Measurements from ENCODE around the gene CNN2. TPM values are rescaled to one million over a fixed set of nuclear protein-coding genes. Genes with fewer than 3 reads are reported as not detected.

The CNN2 gene
- total RNA-seq, 1 donor from 2014 or later, result 285 TPM

GRCh38 chr19:1064661-1065605 is 38.5 kb downstream of the CNN2 start:
- no peak for DNase-seq (ENCODE audit: extremely low read depth, low read depth, low spot score)

GRCh38 chr19:1065606-1066109 is 39.2 kb downstream of the CNN2 start:
- no peak for DNase-seq (ENCODE audit: extremely low read depth, low read depth, low spot score)

- no peak for DNase-seq (ENCODE audit: extremely low read depth, low read depth, low spot score)
Observed at GRCh38 chr19:1066251-1066747, 39.9 kb downstream of the CNN2 start.

GRCh38 chr19:1066748-1067340 is 40.4 kb downstream of the CNN2 start, which contains the start of gene ARHGAP45:
Gene ARHGAP45, plus strand, starts transcription at chr19:1067167. Its CDS starts 239 bp downstream, at chr19:1067406.
- no peak for DNase-seq (ENCODE audit: extremely low read depth, low read depth, low spot score)

- no peak for DNase-seq (ENCODE audit: extremely low read depth, low read depth, low spot score)
Observed at GRCh38 chr19:1067341-1067957, 41.0 kb downstream of the CNN2 start.

- no peak for DNase-seq (ENCODE audit: extremely low read depth, low read depth, low spot score)
Observed at GRCh38 chr19:1068009-1069001, 41.9 kb downstream of the CNN2 start.

GRCh38 chr19:1069009-1069779 is 42.8 kb downstream of the CNN2 start:
- no peak for DNase-seq (ENCODE audit: extremely low read depth, low read depth, low spot score)

GRCh38 chr19:1070576-1070930 is 44.1 kb downstream of the CNN2 start:
- no peak for DNase-seq (ENCODE audit: extremely low read depth, low read depth, low spot score)

- no peak for DNase-seq (ENCODE audit: extremely low read depth, low read depth, low spot score)
Observed at GRCh38 chr19:1070931-1071791, 44.8 kb downstream of the CNN2 start.

GRCh38 chr19:1072371-1073015 is 46.1 kb downstream of the CNN2 start:
- no peak for DNase-seq (ENCODE audit: extremely low read depth, low read depth, low spot score)

- no peak for DNase-seq (ENCODE audit: extremely low read depth, low read depth, low spot score)
Observed at GRCh38 chr19:1073063-1073955, 46.9 kb downstream of the CNN2 start.

GRCh38 chr19:1073956-1074517 is 47.6 kb downstream of the CNN2 start:
- DNase-seq (ENCODE audit: extremely low read depth, low read depth, low spot score), result no peak

GRCh38 chr19:1074544-1075283 is 48.3 kb downstream of the CNN2 start:
- DNase-seq (ENCODE audit: extremely low read depth, low read depth, low spot score), result no peak

- DNase-seq (ENCODE audit: extremely low read depth, low read depth, low spot score), result no peak
Observed at GRCh38 chr19:1076046-1076386, 49.6 kb downstream of the CNN2 start.

GRCh38 chr19:1076951-1077350 is 50.5 kb downstream of the CNN2 start:
- DNase-seq (ENCODE audit: extremely low read depth, low read depth, low spot score), result no peak

GRCh38 chr19:1079566-1080111 is 53.2 kb downstream of the CNN2 start:
- DNase-seq (ENCODE audit: extremely low read depth, low read depth, low spot score), result no peak

All from glomerular endothelial cell (primary cell).